C4-2B (cell line): ENCODE data around the gene STX1A.

Experiments used
- CTCF ChIP-seq: fragments of 450-650 bp; conservative IDR thresholded peaks from 2 replicates; pipeline ENCODE4 v1.5.1; 2017; ENCODE audit warnings: mild to moderate bottlenecking
- ZFX ChIP-seq: fragments of 450-650 bp; IDR thresholded peaks from 2 replicates; pipeline ENCODE4 v1.6.1; 2017

GRCh38 chr7:73742338-73742752 lies 22.9 kb upstream of the STX1A start:
- TF ChIP-seq CTCF (no peak), ZFX (no peak)
